Measurements from ENCODE around the gene SYNGAP1.

GRCh38 chr6:33458676-33459075 is 38.8 kb downstream of the SYNGAP1 start:
- TF ChIP-seq EZH2 (IDR thresholded peaks at IDR 0.05; ENCODE audit: borderline replicate concordance, low read length) (no peak), CTCF (conservative IDR thresholded peaks at IDR 0.05 in 1 of 2, IDR thresholded peaks at IDR 0.05 in 1 of 2; ENCODE audit: extremely low read depth in 1 of 2, insufficient read depth in 1 of 2, low read depth in 1 of 2, low read length in 2 of 2) (no peak)

Measured in mammary epithelial cell (primary cell).